WTC11 (cell line): ENCODE data around the gene KCND3. TPM values are rescaled to one million over a fixed set of nuclear protein-coding genes. Genes with fewer than 3 reads are reported as not detected.

ENCODE experiments used
- ATAC-seq: fragments of 200-7000 bp; cut with Tn5 transposase; 2 replicates; pipeline ENCODE4 v1.10.0; 2021; ENCODE audit warnings: mild to moderate bottlenecking, moderate library complexity
- CTCF ChIA-PET: fragments of 300-600 bp; sonication (Branson Sonifier 250); formaldehyde crosslinking; loops from one replicate; lab custom pipeline; 2021; ENCODE audit warnings: antibody characterized with exemption; lab: Charles Lee
- POLR2A ChIA-PET: fragments of 350-600 bp; sonication (Branson Sonifier 250); formaldehyde crosslinking; loops from one replicate; lab custom pipeline; 2021; ENCODE audit warnings: antibody characterized with exemption; lab: Charles Lee
- DNase-seq: peaks from one replicate; pipeline ENCODE4 v3.0.0; 2021; ENCODE audit warnings: low spot score
- H3K27ac Mint-ChIP-seq: 2 replicates; pipeline ENCODE4 v1.8.0; 2021; ENCODE audit warnings: mixed read lengths
- H3K27me3 Mint-ChIP-seq: 2 replicates; pipeline ENCODE4 v1.8.0; 2021; ENCODE audit warnings: low read depth, mild to moderate bottlenecking, moderate library complexity, mixed read lengths
- H3K36me3 Mint-ChIP-seq: 2 replicates; pipeline ENCODE4 v1.8.0; 2021; ENCODE audit warnings: mixed read lengths
- H3K4me1 Mint-ChIP-seq: 2 replicates; pipeline ENCODE4 v1.8.0; 2022; ENCODE audit warnings: mixed read lengths
- H3K4me3 Mint-ChIP-seq: 2 replicates; pipeline ENCODE4 v1.8.0; 2021; ENCODE audit warnings: mild to moderate bottlenecking, moderate library complexity, mixed read lengths
- H3K9me3 Mint-ChIP-seq: 2 replicates; pipeline ENCODE4 v1.8.0; 2021; ENCODE audit warnings: mixed read lengths
- CREM ChIP-seq: sonication (generic); formaldehyde crosslinking; IDR thresholded peaks from 2 replicates; pipeline ENCODE4 v1.8.1; 2022; ENCODE audit warnings: mild to moderate bottlenecking, missing genetic modification reagents, moderate library complexity
- ELF4 ChIP-seq: sonication (generic); formaldehyde crosslinking; IDR thresholded peaks from 2 replicates; pipeline ENCODE4 v1.8.1; 2022; ENCODE audit warnings: low read depth, mild to moderate bottlenecking, moderate library complexity, missing genetic modification reagents
- FOXK1 ChIP-seq: sonication (generic); formaldehyde crosslinking; IDR thresholded peaks from 2 replicates; pipeline ENCODE4 v1.8.0; 2022; ENCODE audit warnings: mild to moderate bottlenecking, moderate library complexity, missing genetic modification reagents
- FOXP1 ChIP-seq: sonication (generic); formaldehyde crosslinking; IDR thresholded peaks from 2 replicates; pipeline ENCODE4 v1.8.0; 2022; ENCODE audit warnings: missing genetic modification reagents, mild to moderate bottlenecking, moderate library complexity, borderline replicate concordance
- GRHL2 ChIP-seq: fragments of 250-450 bp; sonication (Bioruptor Pico); IDR thresholded peaks from 2 replicates; pipeline ENCODE4 v1.8.0; 2022; ENCODE audit warnings: mild to moderate bottlenecking, moderate library complexity; ENCODE audit not compliant: insufficient replicate concordance, severe bottlenecking
- JUN ChIP-seq: sonication (generic); formaldehyde crosslinking; IDR thresholded peaks from 2 replicates; pipeline ENCODE4 v1.8.0; 2023; ENCODE audit warnings: mild to moderate bottlenecking, missing genetic modification reagents
- MYBL2 ChIP-seq: sonication (generic); formaldehyde crosslinking; IDR thresholded peaks from 2 replicates; pipeline ENCODE4 v1.8.1; 2023; ENCODE audit warnings: mild to moderate bottlenecking, moderate library complexity, missing genetic modification reagents
- NFE2L1 ChIP-seq: sonication (generic); formaldehyde crosslinking; IDR thresholded peaks from 2 replicates; pipeline ENCODE4 v1.8.1; 2023; ENCODE audit warnings: missing genetic modification reagents
- NR2C2 ChIP-seq: sonication (generic); formaldehyde crosslinking; IDR thresholded peaks from 2 replicates; pipeline ENCODE4 v1.8.0; 2022; ENCODE audit warnings: mild to moderate bottlenecking, missing genetic modification reagents
- NR3C1 ChIP-seq: sonication (generic); formaldehyde crosslinking; conservative IDR thresholded peaks from 2 replicates; pipeline ENCODE4 v1.8.1; 2023; ENCODE audit warnings: low read depth, mild to moderate bottlenecking, missing genetic modification reagents
- PRRX2 ChIP-seq: fragments of 250-450 bp; sonication (Bioruptor Pico); IDR thresholded peaks from 2 replicates; pipeline ENCODE4 v1.8.0; 2021; ENCODE audit warnings: mild to moderate bottlenecking
- RELA ChIP-seq: sonication (generic); formaldehyde crosslinking; IDR thresholded peaks from 2 replicates; pipeline ENCODE4 v1.8.1; 2022; ENCODE audit warnings: missing genetic modification reagents, mild to moderate bottlenecking, borderline replicate concordance
- RORB ChIP-seq: fragments of 250-450 bp; sonication (Bioruptor Pico); IDR thresholded peaks from 2 replicates; pipeline ENCODE4 v1.9.0; 2021; ENCODE audit warnings: mild to moderate bottlenecking
- SMAD3 ChIP-seq: sonication (generic); formaldehyde crosslinking; IDR thresholded peaks from 2 replicates; pipeline ENCODE4 v1.8.0; 2022; ENCODE audit warnings: missing genetic modification reagents, mild to moderate bottlenecking, borderline replicate concordance
- ZNF219 ChIP-seq: sonication (generic); formaldehyde crosslinking; IDR thresholded peaks from 2 replicates; pipeline ENCODE4 v1.8.0; 2023; ENCODE audit warnings: missing genetic modification reagents, mild to moderate bottlenecking, borderline replicate concordance
- total RNA-seq: library from RNA; stranded (reverse); gene quantifications from 3 replicates; pipeline ENCODE4 v1.2.3, GENCODE V29; 2021
- TF ChIP-seq, protein P1 (sequence below): sonication (generic); formaldehyde crosslinking; IDR thresholded peaks from 2 replicates; pipeline ENCODE4 v1.8.1; 2023; ENCODE audit warnings: mild to moderate bottlenecking, moderate library complexity, missing genetic modification reagents
- TF ChIP-seq, protein P2 (sequence below): sonication (generic); formaldehyde crosslinking; IDR thresholded peaks from 2 replicates; pipeline ENCODE4 v1.8.1; 2022; ENCODE audit warnings: low read depth, missing genetic modification reagents, borderline replicate concordance
- TF ChIP-seq, protein P3 (sequence below): sonication (generic); formaldehyde crosslinking; IDR thresholded peaks from 2 replicates; pipeline ENCODE4 v1.8.0; 2022; ENCODE audit warnings: mild to moderate bottlenecking, missing genetic modification reagents

KCND3 gene
- total RNA-seq, 1 experiment from 2014 or later: 0.35 TPM

DNA sequence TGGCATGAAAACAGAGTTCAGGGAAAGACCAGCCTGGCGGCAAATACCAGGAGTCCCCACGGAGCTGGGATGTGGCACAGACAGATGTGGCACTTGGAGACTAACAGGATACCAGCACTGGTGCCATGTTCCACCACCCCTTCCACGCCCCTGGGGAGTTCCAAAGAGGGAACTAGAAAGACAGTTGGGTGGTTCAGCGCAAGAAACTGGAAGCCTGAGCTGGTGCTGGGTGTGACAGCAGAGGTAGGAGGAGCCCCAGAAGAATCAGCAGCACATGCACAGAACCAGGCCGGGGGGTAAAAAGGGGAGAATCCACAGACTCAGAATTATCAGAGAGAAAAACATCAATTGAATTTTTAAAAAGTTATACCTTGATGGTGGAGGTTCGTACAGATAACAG is 211.4 kb downstream of the KCND3 start (continued):
- TF ChIP-seq, protein P1, sequence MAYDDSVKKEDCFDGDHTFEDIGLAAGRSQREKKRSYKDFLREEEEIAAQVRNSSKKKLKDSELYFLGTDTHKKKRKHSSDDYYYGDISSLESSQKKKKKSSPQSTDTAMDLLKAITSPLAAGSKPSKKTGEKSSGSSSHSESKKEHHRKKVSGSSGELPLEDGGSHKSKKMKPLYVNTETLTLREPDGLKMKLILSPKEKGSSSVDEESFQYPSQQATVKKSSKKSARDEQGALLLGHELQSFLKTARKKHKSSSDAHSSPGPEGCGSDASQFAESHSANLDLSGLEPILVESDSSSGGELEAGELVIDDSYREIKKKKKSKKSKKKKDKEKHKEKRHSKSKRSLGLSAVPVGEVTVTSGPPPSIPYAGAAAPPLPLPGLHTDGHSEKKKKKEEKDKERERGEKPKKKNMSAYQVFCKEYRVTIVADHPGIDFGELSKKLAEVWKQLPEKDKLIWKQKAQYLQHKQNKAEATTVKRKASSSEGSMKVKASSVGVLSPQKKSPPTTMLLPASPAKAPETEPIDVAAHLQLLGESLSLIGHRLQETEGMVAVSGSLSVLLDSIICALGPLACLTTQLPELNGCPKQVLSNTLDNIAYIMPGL (CRISPR knock-in tag): no peak
- TF ChIP-seq ELF4: no peak
- TF ChIP-seq MYBL2 (CRISPR knock-in tag): no peak
- TF ChIP-seq CREM (CRISPR knock-in tag): no peak

DNA sequence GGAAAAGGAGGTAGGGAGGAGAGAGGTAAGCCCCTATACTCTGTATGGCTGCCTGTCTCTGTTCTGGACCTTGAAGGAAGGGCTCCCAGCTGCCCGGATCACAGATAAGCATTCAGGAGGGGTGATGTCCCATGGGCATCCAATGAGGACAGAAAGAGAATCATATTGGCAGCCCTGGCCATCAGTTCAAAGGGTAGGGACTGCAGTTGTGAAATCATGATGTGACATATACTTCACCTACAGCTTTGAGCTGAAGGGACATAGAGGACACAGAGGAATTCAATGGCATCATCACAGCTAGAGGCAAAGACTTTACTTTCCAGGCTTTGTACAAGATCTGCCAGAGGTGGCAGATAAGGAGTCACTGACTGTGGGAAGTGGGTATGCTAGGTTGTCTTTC is 212.2 kb downstream of the KCND3 start:
- ChIA-PET POLR2A (no interaction called here), CTCF (no interaction called here)
- H3K4me1 Mint-ChIP-seq: peaks cover 22% of the 10 kb centered on the region
- H3K4me3 Mint-ChIP-seq: no peak overlapping the region
- ATAC-seq: no peak
- no peaks in the 10 kb centered on the region for H3K36me3 Mint-ChIP-seq
- no peak for TF ChIP-seq NR3C1
- TF ChIP-seq CREM (CRISPR knock-in tag): no peak
- TF ChIP-seq JUN (CRISPR knock-in tag): no peak
- no peak for TF ChIP-seq RORB
- DNase-seq: no peak
- 0 out of 2 replicates have a peak, but pooled peaks cover 4% of the 10 kb centered on the region for H3K9me3 Mint-ChIP-seq
- no peak overlapping the region; the same call in 1 of the 2 replicates for H3K27ac Mint-ChIP-seq
- no peaks in the 10 kb centered on the region; the same call in 1 of the 2 replicates for H3K27me3 Mint-ChIP-seq

DNA sequence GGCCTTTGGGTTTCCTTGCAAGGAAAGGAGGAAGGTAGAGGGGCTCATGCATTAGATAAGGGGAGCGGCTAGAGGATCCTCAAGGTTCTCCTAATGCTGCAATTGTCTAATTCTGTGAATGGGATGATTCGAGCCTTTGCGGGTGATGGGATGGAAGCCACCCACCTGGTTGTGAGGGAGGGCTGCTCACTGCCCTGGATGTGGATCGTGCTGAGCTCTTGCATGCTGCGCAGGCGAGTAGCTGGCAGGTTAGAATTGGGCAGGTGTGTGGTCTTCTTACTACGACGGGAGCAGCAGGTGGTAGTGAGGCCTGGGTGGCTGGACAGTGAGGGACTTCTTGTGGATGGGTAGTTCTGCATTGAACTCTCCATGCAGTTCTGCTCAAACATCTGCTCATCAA is 212.6 kb downstream of the KCND3 start:
- DNase-seq: no peak
- no peak overlapping the region for H3K4me3 Mint-ChIP-seq
- ATAC-seq: no peak
- H3K27me3 Mint-ChIP-seq: no peaks in the 10 kb centered on the region; the same call in 1 of the 2 replicates
- ChIA-PET CTCF (no interaction called here), POLR2A (no interaction called here)
- TF ChIP-seq RORB (no peak), RELA (CRISPR knock-in tag) (no peak), JUN (CRISPR knock-in tag) (no peak), FOXP1 (CRISPR knock-in tag) (no peak), PRRX2 (CRISPR knock-in tag) (no peak), SMAD3 (CRISPR knock-in tag) (no peak), NR2C2 (CRISPR knock-in tag) (no peak), FOXK1 (CRISPR knock-in tag) (no peak), MYBL2 (CRISPR knock-in tag) (no peak), ZNF219 (CRISPR knock-in tag) (no peak), GRHL2 (CRISPR knock-in tag) (no peak), NFE2L1 (CRISPR knock-in tag) (no peak)
- TF ChIP-seq, protein P2, sequence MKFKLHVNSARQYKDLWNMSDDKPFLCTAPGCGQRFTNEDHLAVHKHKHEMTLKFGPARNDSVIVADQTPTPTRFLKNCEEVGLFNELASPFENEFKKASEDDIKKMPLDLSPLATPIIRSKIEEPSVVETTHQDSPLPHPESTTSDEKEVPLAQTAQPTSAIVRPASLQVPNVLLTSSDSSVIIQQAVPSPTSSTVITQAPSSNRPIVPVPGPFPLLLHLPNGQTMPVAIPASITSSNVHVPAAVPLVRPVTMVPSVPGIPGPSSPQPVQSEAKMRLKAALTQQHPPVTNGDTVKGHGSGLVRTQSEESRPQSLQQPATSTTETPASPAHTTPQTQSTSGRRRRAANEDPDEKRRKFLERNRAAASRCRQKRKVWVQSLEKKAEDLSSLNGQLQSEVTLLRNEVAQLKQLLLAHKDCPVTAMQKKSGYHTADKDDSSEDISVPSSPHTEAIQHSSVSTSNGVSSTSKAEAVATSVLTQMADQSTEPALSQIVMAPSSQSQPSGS (CRISPR knock-in tag): no peak
- TF ChIP-seq, protein P3, sequence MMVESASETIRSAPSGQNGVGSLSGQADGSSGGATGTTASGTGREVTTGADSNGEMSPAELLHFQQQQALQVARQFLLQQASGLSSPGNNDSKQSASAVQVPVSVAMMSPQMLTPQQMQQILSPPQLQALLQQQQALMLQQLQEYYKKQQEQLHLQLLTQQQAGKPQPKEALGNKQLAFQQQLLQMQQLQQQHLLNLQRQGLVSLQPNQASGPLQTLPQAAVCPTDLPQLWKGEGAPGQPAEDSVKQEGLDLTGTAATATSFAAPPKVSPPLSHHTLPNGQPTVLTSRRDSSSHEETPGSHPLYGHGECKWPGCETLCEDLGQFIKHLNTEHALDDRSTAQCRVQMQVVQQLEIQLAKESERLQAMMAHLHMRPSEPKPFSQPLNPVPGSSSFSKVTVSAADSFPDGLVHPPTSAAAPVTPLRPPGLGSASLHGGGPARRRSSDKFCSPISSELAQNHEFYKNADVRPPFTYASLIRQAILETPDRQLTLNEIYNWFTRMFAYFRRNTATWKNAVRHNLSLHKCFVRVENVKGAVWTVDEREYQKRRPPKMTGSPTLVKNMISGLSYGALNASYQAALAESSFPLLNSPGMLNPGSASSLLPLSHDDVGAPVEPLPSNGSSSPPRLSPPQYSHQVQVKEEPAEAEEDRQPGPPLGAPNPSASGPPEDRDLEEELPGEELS: no peak
- no peaks in the 10 kb centered on the region for H3K36me3 Mint-ChIP-seq
- H3K27ac Mint-ChIP-seq: no peak overlapping the region
- 0 out of 2 replicates have a peak, but pooled peaks cover 4% of the 10 kb centered on the region for H3K9me3 Mint-ChIP-seq
- H3K4me1 Mint-ChIP-seq: peaks cover 22% of the 10 kb centered on the region
